Liver (tissue), 9 donors: ENCODE results near the gene SYNJ2. TPM values are rescaled to one million over a fixed set of nuclear protein-coding genes. Genes with fewer than 3 reads are reported as not detected.

Experiments
- DNase-seq: peaks from one replicate; pipeline ENCODE4 v3.0.0-alpha.2; 2017; ENCODE audit warnings: low spot score
- H3K27ac ChIP-seq, 2 donors: one replicate each; pipeline ENCODE4 v1.7.0; 2013; ENCODE audit warnings: inconsistent platforms in 2 of 2, low read length in 2 of 2, control low read depth in 1 of 2, low read depth in 1 of 2, mild to moderate bottlenecking in 1 of 2
- H3K27me3 ChIP-seq, 4 donors: one replicate each; pipeline versions ENCODE4 v1.6.1 to v1.7.0; 2013; ENCODE audit warnings: low read length in 3 of 4, inconsistent platforms in 1 of 4, mild to moderate bottlenecking in 1 of 4, moderate library complexity in 1 of 4; ENCODE audit not compliant: control insufficient read depth in 4 of 4, insufficient read depth in 4 of 4
- H3K36me3 ChIP-seq, 4 donors: one replicate each; pipeline versions ENCODE4 v1.6.1 to v1.7.0; 2013; ENCODE audit warnings: low read length in 3 of 4, mild to moderate bottlenecking in 3 of 4, low read depth in 1 of 4, moderate library complexity in 1 of 4; ENCODE audit not compliant: control insufficient read depth in 4 of 4, insufficient read depth in 3 of 4
- H3K4me1 ChIP-seq, 4 donors: one replicate each; pipeline versions ENCODE4 v1.6.1 to v1.7.0; 2013; ENCODE audit warnings: low read length in 3 of 4, mild to moderate bottlenecking in 3 of 4, moderate library complexity in 1 of 4; ENCODE audit not compliant: control insufficient read depth in 4 of 4, insufficient read depth in 4 of 4
- H3K4me3 ChIP-seq, 3 donors: one replicate each; pipeline versions ENCODE4 v1.6.1 to v1.7.0; 2013; ENCODE audit warnings: low read length in 3 of 3, control low read depth in 1 of 3, low read depth in 1 of 3, mild to moderate bottlenecking in 1 of 3
- H3K9ac ChIP-seq, 2 donors: one replicate each; pipeline ENCODE4 v1.7.0; 2013; ENCODE audit warnings: low read length in 2 of 2, mild to moderate bottlenecking in 2 of 2, moderate library complexity in 2 of 2, control low read depth in 1 of 2, low read depth in 1 of 2
- H3K9me3 ChIP-seq, 4 donors: one replicate each; pipeline versions ENCODE4 v1.6.1 to v1.7.0; 2013; ENCODE audit warnings: low read length in 3 of 4; ENCODE audit not compliant: control insufficient read depth in 4 of 4
- ATF3 ChIP-seq: IDR thresholded peaks from 2 replicates; pipeline ENCODE4 v1.6.1; 2016; ENCODE audit warnings: antibody characterized with exemption
- EGR1 ChIP-seq, 2 donors: IDR thresholded peaks; 2 replicates each; pipeline ENCODE4 v1.6.1; 2016 to 2018; ENCODE audit warnings: antibody characterized with exemption in 2 of 2, low read depth in 2 of 2
- FOXA1 ChIP-seq: IDR thresholded peaks from 2 replicates; pipeline ENCODE4 v1.6.1; 2016; ENCODE audit warnings: antibody characterized with exemption
- FOXA2 ChIP-seq: IDR thresholded peaks from 2 replicates; pipeline ENCODE4 v1.6.1; 2016; ENCODE audit warnings: antibody characterized with exemption
- HNF4A ChIP-seq, 2 donors: conservative IDR thresholded peaks; 2 replicates each; pipeline ENCODE4 v1.6.1; 2016; ENCODE audit warnings: antibody characterized with exemption in 2 of 2, mild to moderate bottlenecking in 2 of 2
- HNF4G ChIP-seq: IDR thresholded peaks from 2 replicates; pipeline ENCODE4 v1.6.1; 2016; ENCODE audit warnings: antibody characterized with exemption
- JUND ChIP-seq, 2 donors: IDR thresholded peaks; 2 replicates each; pipeline ENCODE4 v1.6.1; 2016; ENCODE audit warnings: antibody characterized with exemption in 2 of 2
- NR2F2 ChIP-seq: IDR thresholded peaks from 2 replicates; pipeline ENCODE4 v1.6.1; 2016; ENCODE audit warnings: antibody characterized with exemption
- RXRA ChIP-seq, 2 donors: IDR thresholded peaks; 2 replicates each; pipeline ENCODE4 v1.6.1; 2017 to 2018; ENCODE audit warnings: antibody characterized with exemption in 2 of 2, mild to moderate bottlenecking in 1 of 2
- SP1 ChIP-seq: IDR thresholded peaks from 2 replicates; pipeline ENCODE4 v1.6.1; 2018; ENCODE audit warnings: antibody characterized with exemption, mild to moderate bottlenecking
- TAF1 ChIP-seq: conservative IDR thresholded peaks from 2 replicates; pipeline ENCODE4 v1.6.1; 2016; ENCODE audit warnings: antibody characterized with exemption, mild to moderate bottlenecking
- YY1 ChIP-seq: IDR thresholded peaks from 2 replicates; pipeline ENCODE4 v1.6.1; 2016; ENCODE audit warnings: antibody characterized with exemption, mild to moderate bottlenecking
- WGBS: extraction: QIAGEN DNeasy Blood & Tissue Kit; methylation state at CpG from one replicate; pipeline ENCODE4 v1.1.7; 2013; 5-methylcytosine and 5-hydroxymethylcytosine counted together
- polyA plus RNA-seq, 2 donors: library from polyadenylated mRNA; stranded (reverse) in 1 of 2; unstranded in 1 of 2; fragments of 200-250 nt in 1 of 2; fragments of >200 nt in 1 of 2; fragmentation: Nextera tagmentation in 1 of 2; extraction: Ambion mirVana in 1 of 2; gene quantifications; one replicate each; pipeline versions ENCODE4 v1.2.1 to v1.2.3, GENCODE V29; 2013 to 2015
- total RNA-seq, 2 donors: library from RNA; depleted of rRNA; stranded (reverse); fragments of >200 nt; gene quantifications; one replicate each; pipeline ENCODE4 v1.2.3, GENCODE V29; 2014
- TF ChIP-seq, protein P1 (sequence below): fragments of 150-350 bp; IDR thresholded peaks from 2 replicates; pipeline ENCODE4 v1.5.1; 2017; ENCODE audit warnings: improper control_type of control experiment, low read depth, low read length; ENCODE audit not compliant: missing input control
- TF ChIP-seq, protein P2 (sequence below): IDR thresholded peaks from 2 replicates; pipeline ENCODE4 v1.6.1; 2016; ENCODE audit warnings: antibody characterized with exemption
- TF ChIP-seq, protein P3 (sequence below): IDR thresholded peaks from 2 replicates; pipeline ENCODE4 v1.6.1; 2016; ENCODE audit warnings: antibody characterized with exemption
- TF ChIP-seq, protein P4 (sequence below): IDR thresholded peaks from 2 replicates; pipeline ENCODE4 v1.6.1; 2016; ENCODE audit warnings: antibody characterized with exemption, mild to moderate bottlenecking
- donor health status: healthy.
- donor health status: healthy.
- donor health status: healthy.
- donor health status: healthy.
- donor health status: healthy.

The SYNJ2 gene
- total and polyA plus RNA-seq, 4 donors = 2.4 to 8.9 (median 3.2) TPM

DNA sequence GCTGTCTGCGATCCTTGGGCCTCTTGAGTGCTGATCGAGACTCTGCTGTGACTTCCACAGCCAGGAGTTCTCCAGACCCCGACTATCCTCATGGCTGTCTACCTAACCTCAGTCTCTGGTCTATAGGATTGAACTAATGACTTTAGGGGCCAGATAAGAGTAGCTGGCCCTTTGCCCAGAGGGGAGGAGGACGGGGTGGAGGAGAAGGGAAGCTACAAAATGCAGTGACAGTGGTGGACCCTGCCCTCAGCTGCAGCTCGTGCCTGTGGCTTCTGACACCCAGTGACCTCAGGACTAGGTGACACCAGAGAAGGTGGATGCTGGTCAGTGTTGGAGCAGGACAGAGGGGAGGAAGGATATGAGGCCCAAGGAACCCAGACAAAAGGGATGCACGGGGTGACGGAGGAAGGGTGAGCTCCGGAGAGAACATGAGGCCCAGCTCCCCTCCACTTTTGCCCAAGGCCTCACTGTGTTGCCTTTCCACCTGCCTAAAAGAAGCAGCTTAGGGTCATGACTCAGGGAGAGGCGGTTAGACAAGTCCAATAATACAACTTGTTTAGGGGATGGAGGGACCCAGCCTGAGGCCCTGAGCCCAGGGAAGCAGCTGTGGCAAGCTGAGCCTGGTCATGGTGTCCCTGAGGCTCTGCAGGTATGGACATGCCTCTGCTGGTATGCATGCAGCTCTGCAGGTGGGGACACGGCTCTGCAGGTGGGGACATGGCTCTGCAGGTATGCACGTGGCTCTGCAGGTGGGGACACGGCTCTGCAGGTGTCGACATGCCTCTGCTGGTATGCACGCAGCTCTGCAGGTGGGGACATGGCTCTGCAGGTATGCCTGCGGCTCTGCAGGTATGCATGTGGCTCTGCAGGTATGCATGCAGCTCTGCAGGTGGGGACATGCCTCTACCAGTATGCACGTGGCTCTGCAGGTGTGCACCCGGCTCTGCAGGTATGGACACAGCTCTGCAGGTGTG, 67.7 kb downstream of the SYNJ2 start (continued):
- TF ChIP-seq, protein P1, sequence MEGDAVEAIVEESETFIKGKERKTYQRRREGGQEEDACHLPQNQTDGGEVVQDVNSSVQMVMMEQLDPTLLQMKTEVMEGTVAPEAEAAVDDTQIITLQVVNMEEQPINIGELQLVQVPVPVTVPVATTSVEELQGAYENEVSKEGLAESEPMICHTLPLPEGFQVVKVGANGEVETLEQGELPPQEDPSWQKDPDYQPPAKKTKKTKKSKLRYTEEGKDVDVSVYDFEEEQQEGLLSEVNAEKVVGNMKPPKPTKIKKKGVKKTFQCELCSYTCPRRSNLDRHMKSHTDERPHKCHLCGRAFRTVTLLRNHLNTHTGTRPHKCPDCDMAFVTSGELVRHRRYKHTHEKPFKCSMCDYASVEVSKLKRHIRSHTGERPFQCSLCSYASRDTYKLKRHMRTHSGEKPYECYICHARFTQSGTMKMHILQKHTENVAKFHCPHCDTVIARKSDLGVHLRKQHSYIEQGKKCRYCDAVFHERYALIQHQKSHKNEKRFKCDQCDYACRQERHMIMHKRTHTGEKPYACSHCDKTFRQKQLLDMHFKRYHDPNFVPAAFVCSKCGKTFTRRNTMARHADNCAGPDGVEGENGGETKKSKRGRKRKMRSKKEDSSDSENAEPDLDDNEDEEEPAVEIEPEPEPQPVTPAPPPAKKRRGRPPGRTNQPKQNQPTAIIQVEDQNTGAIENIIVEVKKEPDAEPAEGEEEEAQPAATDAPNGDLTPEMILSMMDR = no peak
- no peak for TF ChIP-seq YY1
- TF ChIP-seq, protein P2, sequence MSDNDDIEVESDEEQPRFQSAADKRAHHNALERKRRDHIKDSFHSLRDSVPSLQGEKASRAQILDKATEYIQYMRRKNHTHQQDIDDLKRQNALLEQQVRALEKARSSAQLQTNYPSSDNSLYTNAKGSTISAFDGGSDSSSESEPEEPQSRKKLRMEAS = no peak

- Histone ChIP-seq H3K27me3 (no peaks in the 10 kb centered on the region), H3K9me3 (no peaks in the 10 kb centered on the region), H3K9ac (no peak overlapping the region), H3K36me3 (peaks cover 0 to 7% (median 0%) of the 10 kb centered on the region in 4 donors), H3K27ac (no peak overlapping the region), H3K4me3 (no peak overlapping the region), H3K4me1 (no peaks in the 10 kb centered on the region)
- no peak for DNase-seq
- TF ChIP-seq, protein P1 = no peak
- no peak for TF ChIP-seq RXRA (IDR thresholded peaks at IDR 0.05)
- TF ChIP-seq ATF3 = no peak
- no peak for TF ChIP-seq SP1
- no peak for TF ChIP-seq HNF4G
- TF ChIP-seq NR2F2 = no peak
- TF ChIP-seq, protein P2 = no peak
- TF ChIP-seq FOXA2 = no peak
- TF ChIP-seq TAF1 = no peak
- TF ChIP-seq YY1 = no peak
- TF ChIP-seq, protein P3, sequence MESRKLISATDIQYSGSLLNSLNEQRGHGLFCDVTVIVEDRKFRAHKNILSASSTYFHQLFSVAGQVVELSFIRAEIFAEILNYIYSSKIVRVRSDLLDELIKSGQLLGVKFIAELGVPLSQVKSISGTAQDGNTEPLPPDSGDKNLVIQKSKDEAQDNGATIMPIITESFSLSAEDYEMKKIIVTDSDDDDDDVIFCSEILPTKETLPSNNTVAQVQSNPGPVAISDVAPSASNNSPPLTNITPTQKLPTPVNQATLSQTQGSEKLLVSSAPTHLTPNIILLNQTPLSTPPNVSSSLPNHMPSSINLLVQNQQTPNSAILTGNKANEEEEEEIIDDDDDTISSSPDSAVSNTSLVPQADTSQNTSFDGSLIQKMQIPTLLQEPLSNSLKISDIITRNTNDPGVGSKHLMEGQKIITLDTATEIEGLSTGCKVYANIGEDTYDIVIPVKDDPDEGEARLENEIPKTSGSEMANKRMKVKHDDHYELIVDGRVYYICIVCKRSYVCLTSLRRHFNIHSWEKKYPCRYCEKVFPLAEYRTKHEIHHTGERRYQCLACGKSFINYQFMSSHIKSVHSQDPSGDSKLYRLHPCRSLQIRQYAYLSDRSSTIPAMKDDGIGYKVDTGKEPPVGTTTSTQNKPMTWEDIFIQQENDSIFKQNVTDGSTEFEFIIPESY = no peak
- TF ChIP-seq, protein P4, sequence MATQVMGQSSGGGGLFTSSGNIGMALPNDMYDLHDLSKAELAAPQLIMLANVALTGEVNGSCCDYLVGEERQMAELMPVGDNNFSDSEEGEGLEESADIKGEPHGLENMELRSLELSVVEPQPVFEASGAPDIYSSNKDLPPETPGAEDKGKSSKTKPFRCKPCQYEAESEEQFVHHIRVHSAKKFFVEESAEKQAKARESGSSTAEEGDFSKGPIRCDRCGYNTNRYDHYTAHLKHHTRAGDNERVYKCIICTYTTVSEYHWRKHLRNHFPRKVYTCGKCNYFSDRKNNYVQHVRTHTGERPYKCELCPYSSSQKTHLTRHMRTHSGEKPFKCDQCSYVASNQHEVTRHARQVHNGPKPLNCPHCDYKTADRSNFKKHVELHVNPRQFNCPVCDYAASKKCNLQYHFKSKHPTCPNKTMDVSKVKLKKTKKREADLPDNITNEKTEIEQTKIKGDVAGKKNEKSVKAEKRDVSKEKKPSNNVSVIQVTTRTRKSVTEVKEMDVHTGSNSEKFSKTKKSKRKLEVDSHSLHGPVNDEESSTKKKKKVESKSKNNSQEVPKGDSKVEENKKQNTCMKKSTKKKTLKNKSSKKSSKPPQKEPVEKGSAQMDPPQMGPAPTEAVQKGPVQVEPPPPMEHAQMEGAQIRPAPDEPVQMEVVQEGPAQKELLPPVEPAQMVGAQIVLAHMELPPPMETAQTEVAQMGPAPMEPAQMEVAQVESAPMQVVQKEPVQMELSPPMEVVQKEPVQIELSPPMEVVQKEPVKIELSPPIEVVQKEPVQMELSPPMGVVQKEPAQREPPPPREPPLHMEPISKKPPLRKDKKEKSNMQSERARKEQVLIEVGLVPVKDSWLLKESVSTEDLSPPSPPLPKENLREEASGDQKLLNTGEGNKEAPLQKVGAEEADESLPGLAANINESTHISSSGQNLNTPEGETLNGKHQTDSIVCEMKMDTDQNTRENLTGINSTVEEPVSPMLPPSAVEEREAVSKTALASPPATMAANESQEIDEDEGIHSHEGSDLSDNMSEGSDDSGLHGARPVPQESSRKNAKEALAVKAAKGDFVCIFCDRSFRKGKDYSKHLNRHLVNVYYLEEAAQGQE = no peak
- no peak for TF ChIP-seq HNF4A (conservative IDR thresholded peaks at IDR 0.05)
- no peak for TF ChIP-seq FOXA1
- no peak for TF ChIP-seq EGR1 (IDR thresholded peaks at IDR 0.05; ENCODE audit: low read depth in 2 of 2)
- TF ChIP-seq JUND (IDR thresholded peaks at IDR 0.05) = no peak
- 92% methylated on average over 8 of the region's 8 CpGs for WGBS
These were observed 68.6 kb downstream of the SYNJ2 start for GRCh38 chr6:158050107-158050735.
